AG09319 (cell line): ENCODE data around the gene SHOC1.

Source experiments
- DNase-seq: peaks from one replicate; pipeline ENCODE4 v3.0.0-alpha.2; 2010; ENCODE audit warnings: low read depth; ENCODE audit errors: extremely low read depth
- CTCF ChIP-seq: IDR thresholded peaks from 2 replicates; pipeline ENCODE4 v1.5.1; 2011; ENCODE audit warnings: low read depth, mild to moderate bottlenecking, inconsistent platforms, low read length, moderate library complexity

The SHOC1 gene

GRCh38 chr9:111836311-111836710, 41.6 kb upstream of the SHOC1 start:
- DNase-seq, result no peak
- TF ChIP-seq CTCF, result no peak

GRCh38 chr9:111833941-111834340, 39.2 kb upstream of the SHOC1 start:
- DNase-seq, result no peak
- no peak for TF ChIP-seq CTCF

GRCh38 chr9:111832449-111832848, 37.7 kb upstream of the SHOC1 start:
- DNase-seq, result no peak
- TF ChIP-seq CTCF, result no peak

- no peak for TF ChIP-seq CTCF
- no peak for DNase-seq
These were observed 36.8 kb upstream of the SHOC1 start for GRCh38 chr9:111831371-111832108.

GRCh38 chr9:111828193-111828592, 33.5 kb upstream of the SHOC1 start:
- peak; percentile 4; the same call in 1 of the 2 replicates for TF ChIP-seq CTCF
- DNase-seq, result no peak

GRCh38 chr9:111825468-111826145, 30.9 kb upstream of the SHOC1 start:
- no peak for DNase-seq
- TF ChIP-seq CTCF, result no peak

- TF ChIP-seq CTCF, result no peak
- no peak for DNase-seq
These were observed 26.3 kb upstream of the SHOC1 start for GRCh38 chr9:111821006-111821528.
